Measurements from ENCODE around the gene COBLL1. TPM values are rescaled to one million over a fixed set of nuclear protein-coding genes. Genes with fewer than 3 reads are reported as not detected.

COBLL1 gene
- total RNA-seq, 1 experiment from 2014 or later, result 5.9 TPM

DNA sequence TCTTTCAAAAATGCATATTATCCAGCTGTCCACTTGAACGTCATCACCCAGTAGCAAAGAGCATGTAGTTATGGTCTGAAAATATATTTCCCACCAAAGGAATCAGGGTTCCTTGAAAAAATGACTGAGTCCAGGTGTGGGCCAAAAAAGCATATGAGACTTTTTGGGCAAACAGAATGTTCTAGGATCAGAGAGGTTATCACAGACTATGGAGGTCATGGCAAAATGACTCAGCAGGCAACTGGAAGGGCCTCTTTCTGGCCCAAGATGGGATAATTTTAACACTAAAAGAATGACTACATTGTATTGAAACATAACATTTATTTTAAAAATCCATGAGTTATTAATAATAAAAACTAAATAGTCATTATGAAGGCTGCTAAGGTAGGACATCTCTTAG, 77.1 kb downstream of the COBLL1 start:
- H3K9me3 ChIP-seq (ENCODE audit: control insufficient read depth, low read depth, low read length), result no peaks in the 10 kb centered on the region
- no peak overlapping the region for H3K27ac ChIP-seq (ENCODE audit: insufficient read length, low read depth, low read length)
- H2AFZ ChIP-seq (ENCODE audit: low read length), result no peak overlapping the region
- Mint-ChIP-seq H3K27ac (no peak overlapping the region), H3K4me1 (no peaks in the 10 kb centered on the region), H3K9me3 (no peaks in the 10 kb centered on the region), H3K4me3 (no peak overlapping the region), H3K36me3 (ENCODE audit: insufficient read depth in 1 of 3, low read depth in 3 of 3) (no peaks in the 10 kb centered on the region), H3K27me3 (ENCODE audit: low read depth) (no peaks in the 10 kb centered on the region)
- H3K4me2 ChIP-seq (ENCODE audit: insufficient read depth, insufficient read length, low read length), result no peak overlapping the region
- no peak overlapping the region for H3K18ac ChIP-seq (ENCODE audit: insufficient read length, low read depth, low read length)
- WGBS (ENCODE audit: extremely low coverage, insufficient read length, low lambda C conversion rate), result no CpG with 5 or more reads among the region's 1 CpG
- H4K5ac ChIP-seq (ENCODE audit: insufficient read length, low read depth, low read length), result no peak overlapping the region
- no peak overlapping the region for H2BK20ac ChIP-seq (ENCODE audit: low read depth, low read length, poor library complexity, severe bottlenecking)
- H3K4ac ChIP-seq (ENCODE audit: low read depth, low read length), result no peak overlapping the region
- no peak overlapping the region for H2BK12ac ChIP-seq (ENCODE audit: insufficient read length, low read depth, low read length)
- no peaks in the 10 kb centered on the region for H3K79me1 ChIP-seq (ENCODE audit: insufficient read depth, low read depth, low read length, poor library complexity, severe bottlenecking)
- H4K20me1 ChIP-seq (ENCODE audit: control insufficient read depth, insufficient read depth, insufficient read length), result no peaks in the 10 kb centered on the region
- no peak overlapping the region for H2AK5ac ChIP-seq (ENCODE audit: insufficient read length, low read length)
- no peak overlapping the region for H2BK5ac ChIP-seq (ENCODE audit: insufficient read length, low read length)
- no peak overlapping the region for H2BK120ac ChIP-seq (ENCODE audit: low read depth, low read length, poor library complexity, severe bottlenecking)
- H4K91ac ChIP-seq (ENCODE audit: insufficient read length, low read depth, low read length), result no peak overlapping the region
- H2BK15ac ChIP-seq (ENCODE audit: low read depth, low read length), result no peak overlapping the region
- no peaks in the 10 kb centered on the region for H3K79me2 ChIP-seq (ENCODE audit: insufficient read depth, low read length)
- TF ChIP-seq, protein P1, sequence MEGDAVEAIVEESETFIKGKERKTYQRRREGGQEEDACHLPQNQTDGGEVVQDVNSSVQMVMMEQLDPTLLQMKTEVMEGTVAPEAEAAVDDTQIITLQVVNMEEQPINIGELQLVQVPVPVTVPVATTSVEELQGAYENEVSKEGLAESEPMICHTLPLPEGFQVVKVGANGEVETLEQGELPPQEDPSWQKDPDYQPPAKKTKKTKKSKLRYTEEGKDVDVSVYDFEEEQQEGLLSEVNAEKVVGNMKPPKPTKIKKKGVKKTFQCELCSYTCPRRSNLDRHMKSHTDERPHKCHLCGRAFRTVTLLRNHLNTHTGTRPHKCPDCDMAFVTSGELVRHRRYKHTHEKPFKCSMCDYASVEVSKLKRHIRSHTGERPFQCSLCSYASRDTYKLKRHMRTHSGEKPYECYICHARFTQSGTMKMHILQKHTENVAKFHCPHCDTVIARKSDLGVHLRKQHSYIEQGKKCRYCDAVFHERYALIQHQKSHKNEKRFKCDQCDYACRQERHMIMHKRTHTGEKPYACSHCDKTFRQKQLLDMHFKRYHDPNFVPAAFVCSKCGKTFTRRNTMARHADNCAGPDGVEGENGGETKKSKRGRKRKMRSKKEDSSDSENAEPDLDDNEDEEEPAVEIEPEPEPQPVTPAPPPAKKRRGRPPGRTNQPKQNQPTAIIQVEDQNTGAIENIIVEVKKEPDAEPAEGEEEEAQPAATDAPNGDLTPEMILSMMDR (conservative IDR thresholded peaks at IDR 0.05), result no peak
- H3K23ac ChIP-seq (ENCODE audit: insufficient read length, low read depth, low read length), result no peak overlapping the region
- no peak for DNase-seq
- H4K8ac ChIP-seq (replicated peaks; ENCODE audit: insufficient read length, low read depth, low read length), result no peak overlapping the region
- no peak overlapping the region for H3K9ac ChIP-seq (ENCODE audit: extremely low read depth, insufficient read length, low read length)
- H3K23me2 ChIP-seq (ENCODE audit: insufficient read length, low read depth, low read length, poor library complexity, severe bottlenecking), result no peaks in the 10 kb centered on the region
- H3K27me3 ChIP-seq (ENCODE audit: insufficient read depth, low read length), result no peaks in the 10 kb centered on the region
- H3K14ac ChIP-seq (ENCODE audit: insufficient read depth, low read length), result no peak overlapping the region
- no peak overlapping the region for H3T11ph ChIP-seq (ENCODE audit: low read length)
- no peaks in the 10 kb centered on the region for H3K4me1 ChIP-seq (ENCODE audit: insufficient read depth, low read length)
- no peak overlapping the region for H3K56ac ChIP-seq (ENCODE audit: insufficient read length, low read depth, low read length)
